ENCODE data around the gene DPH2.
A peak's percentile ranks its signal among the peaks of the same experiment; 100 is the strongest.

The DPH2 gene

GRCh38 chr1:43985984-43986595 lies 16.3 kb downstream of the DPH2 start:
- no peak for DNase-seq

- DNase-seq = no peak
Observed at GRCh38 chr1:43986712-43987111, 16.9 kb downstream of the DPH2 start.

- DNase-seq = no peak
Observed at GRCh38 chr1:43987159-43987902, 17.5 kb downstream of the DPH2 start.

GRCh38 chr1:43990271-43991199 lies 20.7 kb downstream of the DPH2 start:
- no peak for DNase-seq

GRCh38 chr1:43991200-43991475 lies 21.3 kb downstream of the DPH2 start:
- DNase-seq = no peak

- peak; percentile 79 for DNase-seq
Observed at GRCh38 chr1:43991476-43992231, 21.8 kb downstream of the DPH2 start, which contains the start of gene CCDC24. Gene CCDC24 (plus strand): TSS chr1:43991599. CDS start chr1:43991879, 280 bp downstream.

- no peak for DNase-seq
Observed at GRCh38 chr1:43992232-43992995, 22.6 kb downstream of the DPH2 start.

GRCh38 chr1:43993206-43993914 lies 23.6 kb downstream of the DPH2 start:
- no peak for DNase-seq

GRCh38 chr1:43994071-43994470 lies 24.3 kb downstream of the DPH2 start:
- no peak for DNase-seq

- DNase-seq = no peak
Observed at GRCh38 chr1:43994794-43995790, 25.3 kb downstream of the DPH2 start.

- DNase-seq = no peak
Observed at GRCh38 chr1:43995984-43996732, 26.3 kb downstream of the DPH2 start.

- no peak for DNase-seq
Observed at GRCh38 chr1:43996733-43997115, 26.9 kb downstream of the DPH2 start.

GRCh38 chr1:43997295-43997999 lies 27.6 kb downstream of the DPH2 start:
- no peak for DNase-seq

- DNase-seq = no peak
Observed at GRCh38 chr1:43998000-43998378, 28.2 kb downstream of the DPH2 start.

- DNase-seq = no peak
Observed at GRCh38 chr1:43999455-43999854, 29.6 kb downstream of the DPH2 start.

GRCh38 chr1:44000122-44000665 lies 30.4 kb downstream of the DPH2 start:
- no peak for DNase-seq

- DNase-seq = no peak
Observed at GRCh38 chr1:44002165-44002564, 32.4 kb downstream of the DPH2 start.

- no peak for DNase-seq
Observed at GRCh38 chr1:44002606-44003157, 32.9 kb downstream of the DPH2 start.

Measured in stimulated activated CD4-positive, alpha-beta T cell treated with anti-CD3 and anti-CD28 coated beads, Interleukin-4, amount 100 ng/mL, for 24 hours (primary cell).